Activated naive CD8-positive, alpha-beta T cell treated with anti-CD3 and anti-CD28 coated beads, Interleukin-2, amount 50 U/mL, for 24 hours (primary cell): ENCODE measurements around the gene ZMPSTE24.

Source experiments
- ATAC-seq: fragments of 150-1000 bp; cut with Tn5 transposase; one replicate; pipeline ENCODE4 v1.10.0; 2021
- DNase-seq: peaks from one replicate; pipeline ENCODE4 v3.0.0; 2021
- H3K27ac Mint-ChIP-seq: one replicate; pipeline ENCODE4 v1.8.0; 2021; ENCODE audit warnings: mild to moderate bottlenecking, mixed read lengths
- H3K27me3 Mint-ChIP-seq: one replicate; pipeline ENCODE4 v1.8.0; 2021; ENCODE audit warnings: mixed read lengths
- H3K36me3 Mint-ChIP-seq: one replicate; pipeline ENCODE4 v1.8.0; 2021; ENCODE audit warnings: low read depth, mixed read lengths
- H3K4me1 Mint-ChIP-seq: one replicate; pipeline ENCODE4 v1.8.0; 2021; ENCODE audit warnings: mixed read lengths
- H3K4me3 Mint-ChIP-seq: one replicate; pipeline ENCODE4 v1.8.0; 2021; ENCODE audit warnings: mild to moderate bottlenecking, moderate library complexity, mixed read lengths
- H3K9me3 Mint-ChIP-seq: one replicate; pipeline ENCODE4 v1.8.0; 2021; ENCODE audit warnings: mixed read lengths

ZMPSTE24 gene

DNA sequence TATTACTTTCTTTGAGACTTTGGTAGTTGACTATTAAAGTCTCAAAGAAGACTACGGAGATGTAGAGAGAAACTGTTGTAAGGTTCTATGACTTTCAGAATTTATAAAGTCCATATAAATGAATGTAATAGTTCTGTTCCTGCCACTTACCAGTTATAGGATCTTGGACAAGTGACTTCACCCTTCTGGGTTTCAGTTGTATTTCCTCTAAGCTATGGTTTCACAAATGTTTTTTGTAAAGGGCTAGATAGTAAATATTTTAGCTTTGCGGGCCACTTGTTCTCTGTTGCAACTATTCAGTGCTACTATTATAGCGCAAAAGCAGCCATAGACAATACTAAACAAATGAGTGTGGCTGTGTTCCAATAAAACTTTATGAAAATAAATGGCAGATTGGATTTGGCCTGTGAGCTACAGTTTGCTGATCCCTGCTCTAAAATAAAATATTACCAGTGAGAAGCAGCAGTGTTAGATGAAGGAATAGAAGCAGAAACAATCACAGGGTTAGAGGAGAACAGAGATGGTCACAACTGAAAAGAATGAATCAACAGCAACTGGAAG lies 14.7 kb downstream of the ZMPSTE24 start:
- H3K27ac Mint-ChIP-seq: no peak overlapping the region
- H3K4me3 Mint-ChIP-seq: no peak overlapping the region
- peaks cover 63% of the 10 kb centered on the region for H3K36me3 Mint-ChIP-seq
- DNase-seq: no peak
- no peak for ATAC-seq
- peaks cover 24% of the 10 kb centered on the region for H3K4me1 Mint-ChIP-seq
- H3K27me3 Mint-ChIP-seq: no peaks in the 10 kb centered on the region
- H3K9me3 Mint-ChIP-seq: no peaks in the 10 kb centered on the region

DNA sequence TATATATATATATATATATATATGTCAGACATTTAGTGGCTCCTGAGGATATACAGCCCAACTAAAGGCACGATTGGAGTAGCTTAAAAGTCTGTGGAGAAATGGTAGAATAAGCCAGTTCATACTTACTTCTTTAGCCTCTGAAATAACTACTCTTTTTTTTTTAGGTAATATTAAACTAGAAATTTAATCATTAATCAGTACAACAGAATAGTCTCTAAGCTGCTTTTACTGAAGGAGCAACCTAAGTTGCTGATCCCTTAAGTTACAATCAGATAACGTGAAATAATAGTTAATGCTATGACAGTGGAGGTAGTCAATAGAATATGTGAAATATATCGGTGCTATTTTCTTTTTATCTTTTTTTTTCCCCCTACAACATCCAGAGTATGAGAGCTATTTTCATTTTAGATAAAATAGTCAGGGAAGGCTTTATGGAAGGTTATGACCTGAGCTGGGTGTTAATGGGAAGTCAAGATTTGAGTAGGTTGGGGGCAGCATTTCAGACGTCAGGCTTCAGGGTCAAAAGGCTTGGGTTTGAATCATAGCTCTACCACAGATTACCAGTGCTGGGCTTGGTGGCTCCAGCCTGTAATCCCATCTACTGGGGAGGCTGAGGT lies 15.6 kb downstream of the ZMPSTE24 start:
- DNase-seq: no peak
- H3K4me3 Mint-ChIP-seq: no peak overlapping the region
- no peak for ATAC-seq
- H3K27me3 Mint-ChIP-seq: no peaks in the 10 kb centered on the region
- peaks cover 58% of the 10 kb centered on the region for H3K36me3 Mint-ChIP-seq
- no peaks in the 10 kb centered on the region for H3K9me3 Mint-ChIP-seq
- peaks cover 23% of the 10 kb centered on the region for H3K4me1 Mint-ChIP-seq
- H3K27ac Mint-ChIP-seq: no peak overlapping the region

DNA sequence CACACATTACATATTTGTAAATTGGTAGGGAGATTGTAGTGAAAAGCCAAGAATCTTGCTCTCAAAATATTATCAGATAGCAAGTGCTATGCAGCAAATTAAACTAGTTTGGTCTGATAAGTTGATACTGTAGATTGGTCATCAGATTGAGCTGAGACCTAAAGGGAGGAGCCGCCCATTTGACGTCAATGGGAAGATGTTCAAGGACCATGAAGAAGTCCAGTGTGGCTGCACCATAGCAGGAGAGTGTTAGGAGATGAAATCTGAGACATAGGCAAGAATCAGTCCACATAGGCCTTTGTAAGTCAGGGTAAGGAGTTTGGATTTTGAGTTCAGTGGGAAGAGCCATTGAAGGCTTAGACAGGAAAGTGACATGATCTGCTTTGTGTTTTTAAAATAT lies 16.3 kb downstream of the ZMPSTE24 start:
- no peak for DNase-seq
- no peak overlapping the region for H3K27ac Mint-ChIP-seq
- ATAC-seq: no peak
- no peaks in the 10 kb centered on the region for H3K9me3 Mint-ChIP-seq
- no peak overlapping the region for H3K4me3 Mint-ChIP-seq
- H3K36me3 Mint-ChIP-seq: peaks cover 61% of the 10 kb centered on the region
- H3K27me3 Mint-ChIP-seq: no peaks in the 10 kb centered on the region
- peaks cover 23% of the 10 kb centered on the region for H3K4me1 Mint-ChIP-seq

DNA sequence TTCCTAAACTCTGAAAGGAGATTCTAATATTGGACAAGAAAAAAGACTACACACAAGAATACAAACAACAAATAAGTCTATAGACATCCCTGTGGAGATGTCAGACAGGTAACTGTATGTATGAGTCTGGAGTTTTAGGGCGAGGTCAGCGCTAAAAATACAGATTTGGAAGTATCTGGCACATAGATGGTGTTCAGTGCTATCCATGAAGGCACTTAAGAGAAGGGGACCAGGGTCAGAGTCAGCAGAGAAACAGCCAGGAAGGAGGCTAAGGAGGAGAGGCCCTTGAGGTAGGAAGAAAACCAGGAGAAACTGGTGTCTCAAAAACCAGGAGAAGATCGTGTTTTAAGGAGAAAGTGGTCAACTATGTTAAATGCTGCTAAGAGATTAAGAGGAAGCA lies 18.1 kb downstream of the ZMPSTE24 start:
- no peak for ATAC-seq
- DNase-seq: no peak
- Mint-ChIP-seq H3K4me3 (no peak overlapping the region), H3K27ac (peak overlapping the region; percentile 33), H3K4me1 (peaks cover 7% of the 10 kb centered on the region), H3K9me3 (no peaks in the 10 kb centered on the region), H3K27me3 (no peaks in the 10 kb centered on the region), H3K36me3 (peaks cover 55% of the 10 kb centered on the region)

DNA sequence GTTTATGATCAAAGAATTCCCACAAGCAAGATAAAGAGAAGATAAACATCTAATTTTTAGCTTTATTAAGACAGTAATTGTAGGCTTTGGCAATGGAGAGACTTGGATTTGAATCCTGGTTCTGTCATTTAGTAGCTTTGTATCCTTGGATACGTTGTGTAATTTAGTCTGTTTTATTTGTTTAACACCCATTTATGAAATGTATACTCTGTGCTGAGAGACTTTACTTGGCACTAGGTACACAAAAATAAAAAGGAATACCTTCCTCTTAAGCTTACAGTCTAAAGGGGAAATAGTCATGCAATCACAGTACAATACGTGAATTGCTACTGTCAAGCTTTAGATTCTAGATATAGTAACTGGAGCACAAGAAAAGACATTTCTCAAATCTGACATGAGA lies 23.8 kb downstream of the ZMPSTE24 start:
- no peaks in the 10 kb centered on the region for H3K9me3 Mint-ChIP-seq
- H3K4me1 Mint-ChIP-seq: no peaks in the 10 kb centered on the region
- no peak overlapping the region for H3K4me3 Mint-ChIP-seq
- no peaks in the 10 kb centered on the region for H3K27me3 Mint-ChIP-seq
- ATAC-seq (no peak), DNase-seq (no peak)
- H3K36me3 Mint-ChIP-seq: peaks cover 37% of the 10 kb centered on the region
- H3K27ac Mint-ChIP-seq: peak overlapping the region; percentile 59

DNA sequence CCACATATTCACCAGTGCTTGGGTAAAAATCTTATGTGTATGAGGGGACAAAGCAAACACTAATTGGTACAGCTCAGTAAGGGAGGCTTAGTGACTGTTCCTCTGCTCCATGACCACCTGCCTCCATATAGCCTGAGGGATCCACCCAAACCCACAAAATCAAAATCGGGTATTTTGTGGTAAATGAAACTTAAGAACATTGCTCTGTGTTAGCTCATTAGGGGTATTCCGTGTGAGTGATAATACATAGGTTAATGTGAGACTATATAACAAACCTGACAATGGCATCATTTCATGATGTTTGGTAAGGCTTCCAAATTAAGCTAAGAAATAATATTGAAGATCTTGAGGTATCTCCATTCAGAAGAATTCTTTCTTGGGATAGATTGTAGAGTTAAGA lies 33.3 kb downstream of the ZMPSTE24 start:
- no peaks in the 10 kb centered on the region for H3K27me3 Mint-ChIP-seq
- peaks cover 3% of the 10 kb centered on the region for H3K4me1 Mint-ChIP-seq
- no peak overlapping the region for H3K4me3 Mint-ChIP-seq
- ATAC-seq (no peak), DNase-seq (no peak)
- peaks cover 27% of the 10 kb centered on the region for H3K36me3 Mint-ChIP-seq
- H3K27ac Mint-ChIP-seq: peak overlapping the region; percentile 23
- no peaks in the 10 kb centered on the region for H3K9me3 Mint-ChIP-seq

DNA sequence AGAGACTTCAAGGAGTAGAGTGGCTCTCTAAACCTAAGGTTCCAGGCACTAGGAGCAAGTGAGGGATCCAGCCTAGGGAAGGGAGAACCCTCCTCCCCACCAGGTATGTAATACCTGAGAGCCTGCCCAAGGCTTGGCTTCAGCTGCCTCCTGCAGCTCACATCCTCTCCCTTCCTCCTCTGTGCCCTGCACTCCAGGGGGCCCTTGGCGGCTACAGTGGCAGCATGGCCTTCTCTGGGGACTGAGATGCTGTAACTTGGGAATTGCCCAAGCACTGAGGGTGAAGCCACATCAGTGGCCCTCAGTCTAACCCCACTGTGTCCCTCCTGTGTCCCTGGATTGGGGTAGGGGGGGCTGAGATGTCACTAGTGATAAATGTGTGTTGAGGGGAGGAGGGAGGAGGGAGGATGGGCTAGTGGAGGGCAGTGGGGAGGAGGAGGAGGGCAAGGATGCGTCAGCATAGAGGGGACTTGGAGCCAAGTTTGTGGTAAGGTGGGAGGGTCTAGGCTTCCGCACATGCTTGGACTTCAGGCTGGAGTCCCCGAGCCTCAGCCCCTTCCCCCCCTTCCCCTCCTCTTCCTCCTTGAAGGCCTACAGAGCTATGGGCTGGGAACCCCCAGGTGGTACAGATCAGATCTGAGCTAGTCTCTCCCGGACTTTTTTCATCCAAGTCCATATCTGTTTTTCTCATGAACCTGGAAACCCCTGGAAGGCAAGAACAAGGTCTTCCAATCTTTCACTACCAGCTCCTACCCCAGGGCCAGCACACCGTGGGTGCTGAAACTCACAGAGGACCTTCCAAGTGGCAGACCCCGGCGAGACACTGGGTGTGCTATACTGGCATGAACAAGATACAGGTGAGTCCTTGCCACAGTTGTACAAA lies 41.6 kb downstream of the ZMPSTE24 start:
- H3K4me1 Mint-ChIP-seq: no peaks in the 10 kb centered on the region
- no peak overlapping the region for H3K4me3 Mint-ChIP-seq
- DNase-seq (no peak), ATAC-seq (no peak)
- no peak overlapping the region for H3K27ac Mint-ChIP-seq
- no peaks in the 10 kb centered on the region for H3K9me3 Mint-ChIP-seq
- no peaks in the 10 kb centered on the region for H3K27me3 Mint-ChIP-seq
- no peaks in the 10 kb centered on the region for H3K36me3 Mint-ChIP-seq

DNA sequence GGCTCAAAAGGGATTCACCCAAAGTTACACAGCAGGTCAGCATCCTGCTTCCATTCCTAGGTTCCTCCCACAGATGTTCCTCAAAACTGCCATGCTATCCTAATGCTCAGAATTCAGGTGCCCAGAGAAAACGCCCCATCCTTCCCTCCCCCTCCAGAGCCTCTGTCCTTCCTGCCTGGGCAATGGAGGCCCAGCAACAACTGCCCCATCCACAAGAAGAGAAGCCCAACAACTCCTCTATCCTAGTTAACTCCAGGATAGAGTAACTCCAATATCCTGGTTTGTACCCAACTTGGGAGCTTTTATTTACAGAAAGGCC lies 42.2 kb downstream of the ZMPSTE24 start:
- no peak for ATAC-seq
- Mint-ChIP-seq H3K36me3 (no peaks in the 10 kb centered on the region), H3K27ac (no peak overlapping the region), H3K4me3 (no peak overlapping the region), H3K4me1 (no peaks in the 10 kb centered on the region), H3K27me3 (no peaks in the 10 kb centered on the region), H3K9me3 (no peaks in the 10 kb centered on the region)
- no peak for DNase-seq

DNA sequence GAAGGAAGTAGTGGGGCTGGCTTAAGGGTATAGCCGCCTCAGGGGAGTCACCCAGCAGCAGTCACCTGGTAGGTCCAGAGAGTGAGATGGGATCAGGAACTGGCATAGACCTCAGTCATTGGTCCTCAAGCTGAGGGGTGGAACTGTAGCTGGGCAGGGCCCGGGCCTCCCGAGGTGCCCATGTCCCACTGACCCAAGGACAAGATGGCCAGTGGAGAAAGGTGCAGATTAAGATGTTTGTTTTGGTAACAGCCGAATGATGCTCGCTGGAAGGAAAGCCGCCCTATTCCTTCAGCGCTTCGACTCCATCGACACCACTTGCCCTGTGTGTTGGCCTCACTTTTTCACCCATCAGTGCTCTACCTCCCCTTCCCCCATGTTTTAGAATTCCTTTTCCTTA lies 42.6 kb downstream of the ZMPSTE24 start:
- Mint-ChIP-seq H3K36me3 (no peaks in the 10 kb centered on the region), H3K4me3 (no peak overlapping the region)

DNA sequence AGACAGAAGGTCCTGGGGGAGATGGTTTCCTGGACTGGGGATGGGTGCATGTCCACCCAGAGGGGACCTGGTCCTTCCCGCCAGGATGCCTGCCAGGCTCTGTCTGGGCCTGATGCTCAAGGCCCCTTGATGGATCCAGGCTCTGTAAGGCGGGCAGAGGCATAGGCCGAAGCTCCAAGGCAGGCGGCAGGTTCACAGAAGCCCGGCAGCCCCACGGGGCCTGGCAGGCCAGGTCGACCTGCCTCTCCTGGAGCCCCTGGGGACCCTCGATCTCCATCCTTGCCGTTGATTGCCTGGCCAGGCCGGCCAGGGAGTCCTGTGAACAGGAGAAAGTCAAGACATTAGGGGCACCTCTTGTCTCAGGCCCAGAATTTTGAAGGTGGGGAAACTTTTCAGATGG lies 43.0 kb downstream of the ZMPSTE24 start:
- ATAC-seq: no peak
- no peak for DNase-seq
- H3K36me3 Mint-ChIP-seq: no peaks in the 10 kb centered on the region

More for the DNA sequence above, 42.6 kb downstream of the ZMPSTE24 start:
- ATAC-seq: no peak
- Mint-ChIP-seq H3K4me1 (no peaks in the 10 kb centered on the region), H3K9me3 (no peaks in the 10 kb centered on the region), H3K27ac (no peak overlapping the region), H3K27me3 (no peaks in the 10 kb centered on the region)
- DNase-seq: no peak

DNA sequence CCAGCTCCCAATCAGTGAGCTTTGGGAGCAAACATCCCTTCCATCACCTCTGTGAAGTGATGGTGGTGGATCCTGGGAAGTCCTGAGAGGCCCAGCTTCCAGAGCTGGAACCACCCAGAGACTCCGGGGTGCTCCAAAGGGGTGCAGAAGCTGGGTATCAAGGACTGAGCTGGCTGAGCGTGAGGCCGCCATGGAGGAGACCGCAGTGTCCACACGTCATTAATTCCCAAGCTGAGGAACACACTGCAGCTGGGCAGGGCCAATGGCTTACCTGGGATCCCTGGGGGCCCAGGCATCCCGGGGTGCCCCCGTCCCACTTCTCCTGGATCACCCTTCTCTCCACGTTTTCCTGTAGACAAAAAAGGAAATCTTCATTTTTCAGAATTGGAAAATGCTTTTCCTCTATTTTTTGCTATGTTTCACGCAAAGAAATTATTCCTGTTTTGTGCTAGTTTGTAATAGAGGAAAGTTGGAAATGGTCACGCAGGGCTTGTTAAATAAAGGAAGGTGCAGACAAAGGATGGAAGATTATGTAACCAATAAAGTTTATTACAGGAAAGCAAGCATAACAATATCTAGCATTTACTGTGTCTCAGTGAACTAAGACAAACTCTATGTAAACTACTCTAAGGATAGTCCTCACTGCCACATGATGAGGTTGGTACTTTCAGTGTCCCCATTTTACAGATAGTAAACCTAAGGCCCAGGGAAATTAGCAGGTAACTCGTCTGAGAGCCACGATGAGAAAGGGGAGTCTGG lies 43.7 kb downstream of the ZMPSTE24 start:
- no peak overlapping the region for H3K27ac Mint-ChIP-seq
- no peaks in the 10 kb centered on the region for H3K9me3 Mint-ChIP-seq
- no peaks in the 10 kb centered on the region for H3K27me3 Mint-ChIP-seq
- ATAC-seq: no peak
- no peak for DNase-seq
- H3K4me1 Mint-ChIP-seq: no peaks in the 10 kb centered on the region
- no peaks in the 10 kb centered on the region for H3K36me3 Mint-ChIP-seq
- H3K4me3 Mint-ChIP-seq: no peak overlapping the region

More for the DNA sequence above, 43.0 kb downstream of the ZMPSTE24 start:
- Mint-ChIP-seq H3K27ac (no peak overlapping the region), H3K27me3 (no peaks in the 10 kb centered on the region), H3K4me3 (no peak overlapping the region), H3K4me1 (no peaks in the 10 kb centered on the region), H3K9me3 (no peaks in the 10 kb centered on the region)

DNA sequence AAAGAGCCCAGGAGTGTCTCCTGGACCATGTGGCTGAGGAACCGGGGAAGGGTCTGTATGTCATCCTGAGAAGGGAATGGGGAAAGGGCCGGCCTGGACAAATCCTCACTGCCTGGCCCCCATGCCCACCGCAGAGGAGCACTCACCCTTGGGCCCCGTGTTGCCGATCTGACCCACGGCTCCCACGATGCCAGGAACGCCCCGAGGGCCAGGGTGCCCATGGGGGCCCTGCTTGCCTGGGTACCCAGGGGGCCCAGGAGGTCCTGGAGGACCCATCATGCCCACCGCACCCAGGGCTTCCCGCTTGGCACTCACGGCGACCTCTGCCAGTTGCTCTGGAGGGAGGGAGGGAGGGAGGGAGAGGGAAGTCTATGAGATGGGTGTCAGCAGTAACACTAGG lies 44.4 kb downstream of the ZMPSTE24 start:
- no peak for ATAC-seq
- Mint-ChIP-seq H3K4me1 (no peaks in the 10 kb centered on the region), H3K36me3 (no peaks in the 10 kb centered on the region), H3K27ac (no peak overlapping the region), H3K4me3 (no peak overlapping the region), H3K27me3 (no peaks in the 10 kb centered on the region), H3K9me3 (no peaks in the 10 kb centered on the region)
- DNase-seq: no peak

DNA sequence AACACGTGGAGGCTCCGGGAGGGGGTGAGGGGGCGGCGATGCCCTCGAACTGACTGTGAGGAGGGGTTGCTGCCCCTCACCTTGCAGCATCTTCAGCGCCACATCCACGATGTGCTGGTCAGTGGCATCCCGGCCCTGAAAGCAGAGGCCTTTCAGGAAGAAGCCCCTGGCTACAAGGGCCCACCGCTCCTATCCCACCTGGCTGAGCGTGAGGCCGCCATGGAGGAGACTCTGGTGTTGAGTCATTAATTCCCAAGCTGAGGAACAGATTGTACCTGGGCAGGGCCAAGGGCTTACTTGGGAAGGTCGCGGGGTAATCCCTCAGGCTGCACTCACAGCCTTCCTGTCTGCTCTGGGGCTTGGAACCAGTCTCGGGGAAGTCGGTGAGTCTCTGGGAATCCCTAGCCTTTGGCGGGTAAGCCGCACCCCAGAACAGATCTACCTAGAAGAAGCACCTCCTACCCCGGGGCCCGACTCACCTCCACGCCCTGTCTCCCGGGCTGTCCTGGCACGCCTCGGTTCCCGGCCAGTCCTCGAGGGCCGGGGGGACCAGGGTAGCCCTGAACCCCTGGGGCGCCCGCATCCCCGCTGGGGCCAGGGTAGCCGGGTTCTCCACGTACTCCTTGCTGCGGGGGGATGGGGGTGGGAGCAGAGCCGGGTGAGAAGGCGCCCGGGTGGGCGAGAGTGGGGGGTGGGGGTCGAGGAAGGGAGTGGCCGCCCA lies 45.2 kb downstream of the ZMPSTE24 start:
- H3K4me3 Mint-ChIP-seq: no peak overlapping the region
- no peaks in the 10 kb centered on the region for H3K27me3 Mint-ChIP-seq
- no peak overlapping the region for H3K27ac Mint-ChIP-seq
- no peak for DNase-seq
- H3K36me3 Mint-ChIP-seq: no peaks in the 10 kb centered on the region
- no peak for ATAC-seq
- no peaks in the 10 kb centered on the region for H3K4me1 Mint-ChIP-seq
- H3K9me3 Mint-ChIP-seq: no peaks in the 10 kb centered on the region

DNA sequence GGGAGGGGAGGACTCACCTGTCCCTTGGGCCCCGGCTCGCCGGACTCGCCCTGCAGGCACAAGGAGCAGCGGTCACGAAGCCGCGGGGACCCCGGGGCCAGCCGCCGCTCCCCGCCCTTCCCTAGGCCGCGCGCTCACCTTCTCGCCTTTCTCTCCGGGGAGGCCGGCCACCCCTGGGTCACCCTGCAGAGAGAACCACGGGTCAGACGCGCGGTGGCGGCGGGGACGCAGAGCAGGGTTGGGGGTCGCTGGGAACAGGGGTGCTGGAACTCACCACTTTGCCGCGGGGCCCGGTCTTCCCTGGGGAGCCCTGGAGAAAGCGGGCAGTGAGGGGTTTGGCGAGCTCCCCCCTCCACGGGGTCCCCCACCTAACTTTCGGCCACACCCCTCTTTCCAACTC lies 45.8 kb downstream of the ZMPSTE24 start:
- Mint-ChIP-seq H3K4me1 (no peaks in the 10 kb centered on the region), H3K27me3 (no peaks in the 10 kb centered on the region), H3K4me3 (no peak overlapping the region), H3K27ac (no peak overlapping the region), H3K9me3 (no peaks in the 10 kb centered on the region), H3K36me3 (no peaks in the 10 kb centered on the region)
- ATAC-seq (no peak), DNase-seq (no peak)
